GM18511 (cell line): Measurements from ENCODE around the gene TFIP11.

Source experiments
- ATAC-seq: cut with Tn5 transposase; IDR thresholded peaks from one replicate; pipeline ENCODE4 v1.9.1; 2021; ENCODE audit warnings: mild to moderate bottlenecking, moderate library complexity; ENCODE audit not compliant: unreplicated experiment

Gene TFIP11

GRCh38 chr22:26513838-26514237 lies 1.6 kb upstream of the TFIP11 start:
- ATAC-seq = no peak

GRCh38 chr22:26508148-26508547 lies 4.1 kb downstream of the TFIP11 start:
- no peak for ATAC-seq

DNA sequence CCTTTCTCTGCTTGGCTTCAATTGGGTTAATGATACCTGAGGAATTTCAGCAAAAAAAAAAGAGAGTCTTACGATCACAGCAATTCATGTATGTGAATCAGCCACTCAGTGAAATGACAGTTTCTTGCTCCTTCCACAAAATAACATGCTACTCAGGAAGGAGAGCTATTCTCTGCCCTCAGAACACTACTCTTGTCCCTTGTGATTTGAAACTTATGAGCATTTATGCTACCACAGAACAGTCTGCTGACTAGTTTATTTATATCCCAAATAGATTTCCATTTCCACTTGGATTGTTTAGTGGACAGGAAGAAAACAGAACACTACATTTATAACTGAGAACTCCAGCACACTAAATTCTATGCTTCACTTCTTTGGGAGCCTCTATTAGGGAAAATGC lies 8.5 kb downstream of the TFIP11 start:
- ATAC-seq = no peak

DNA sequence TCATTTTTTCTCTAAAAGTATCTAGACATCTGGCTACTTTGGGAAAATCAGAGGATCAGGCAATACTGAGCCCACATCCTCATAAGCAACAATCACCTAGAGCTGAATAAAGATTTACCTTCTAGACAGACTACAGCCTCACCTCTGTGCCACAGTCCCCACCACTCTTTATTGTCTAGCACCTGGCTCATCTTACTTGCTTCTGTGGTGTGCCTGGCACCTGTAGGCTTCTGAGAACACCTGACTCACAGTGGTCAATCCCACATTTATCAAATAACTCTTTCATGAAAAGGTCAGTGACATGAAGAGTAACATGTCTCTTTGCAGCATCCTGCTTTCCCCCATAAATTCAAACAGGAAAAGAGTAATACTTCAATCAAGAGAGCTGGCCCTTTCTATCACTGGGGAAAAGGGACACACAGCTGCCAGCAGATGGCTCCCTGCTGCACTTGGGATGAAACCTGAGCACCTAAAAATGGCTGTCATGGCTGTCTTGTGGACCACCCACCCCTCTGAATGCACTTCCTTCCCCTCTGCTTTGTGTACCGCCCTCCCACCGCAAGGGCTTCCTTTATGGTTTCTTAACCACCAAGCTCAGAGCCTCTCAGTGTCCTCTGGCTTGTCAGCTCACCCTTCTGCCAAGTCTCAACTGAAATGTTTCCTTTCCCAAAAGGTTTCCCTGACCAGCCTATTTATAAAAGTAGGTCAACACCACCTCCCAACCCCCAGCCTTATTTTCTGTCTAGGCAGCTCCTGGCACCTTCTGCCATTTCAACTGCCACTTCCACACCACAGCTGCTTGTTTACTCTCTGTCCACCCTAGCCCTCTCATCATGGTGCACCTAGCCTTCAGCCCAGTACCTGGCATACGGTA lies 9.3 kb downstream of the TFIP11 start:
- ATAC-seq = no peak

- no peak for ATAC-seq
These were observed 10.3 kb downstream of the TFIP11 start for GRCh38 chr22:26501996-26502395.

DNA sequence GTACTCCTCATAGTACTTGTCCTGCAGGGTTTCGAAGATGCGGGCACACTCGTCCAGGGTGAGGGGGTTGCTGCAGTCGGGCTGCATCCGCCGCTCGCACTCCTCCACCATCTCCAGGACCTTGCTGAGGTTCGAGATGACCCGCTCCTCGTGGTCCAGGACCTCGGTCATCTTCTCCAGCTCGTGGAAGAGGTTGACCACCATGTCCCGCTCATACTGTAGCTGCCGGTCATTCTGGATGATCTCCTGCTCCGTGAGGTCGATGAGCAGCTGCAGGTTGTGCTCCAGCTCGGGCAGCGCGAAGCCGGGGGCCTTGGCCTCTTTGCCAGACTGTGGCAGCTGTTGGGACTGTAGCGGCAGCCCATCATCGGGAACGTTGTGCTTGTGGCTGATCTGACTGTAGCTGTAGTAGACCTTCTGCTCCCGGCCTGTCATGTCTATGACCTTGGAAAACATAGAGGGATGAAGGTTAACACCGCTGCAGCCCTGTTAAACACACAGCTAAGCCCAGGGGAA lies 13.0 kb downstream of the TFIP11 start:
- ATAC-seq = no peak

- no peak for ATAC-seq
These were observed 15.8 kb downstream of the TFIP11 start for GRCh38 chr22:26496456-26496855.

GRCh38 chr22:26494506-26494905 lies 17.8 kb downstream of the TFIP11 start:
- no peak for ATAC-seq

- no peak for ATAC-seq
These were observed 20.1 kb downstream of the TFIP11 start for GRCh38 chr22:26492220-26492619.

GRCh38 chr22:26489447-26490036 lies 22.7 kb downstream of the TFIP11 start:
- ATAC-seq = no peak

- ATAC-seq = no peak
These were observed 24.3 kb downstream of the TFIP11 start for GRCh38 chr22:26487996-26488395.

DNA sequence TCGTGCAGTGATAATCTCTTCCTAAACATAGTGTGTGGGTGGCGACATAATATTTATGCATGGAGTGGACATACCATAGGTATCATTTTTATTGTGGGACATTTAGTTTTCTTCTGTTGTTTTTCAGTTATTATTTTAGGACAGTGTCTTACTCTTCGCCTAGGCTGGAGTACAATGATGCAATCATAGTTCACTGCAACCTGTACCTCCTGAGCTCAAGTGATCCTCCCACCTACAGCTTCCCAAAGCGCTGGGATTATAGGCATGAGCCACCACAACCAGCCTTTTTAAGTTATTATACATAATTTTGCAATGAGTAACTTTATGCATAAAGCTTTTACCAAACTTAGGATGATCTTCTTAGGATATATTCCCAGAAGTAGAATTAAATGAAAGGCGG lies 25.9 kb downstream of the TFIP11 start:
- no peak for ATAC-seq

GRCh38 chr22:26485806-26486390 lies 26.4 kb downstream of the TFIP11 start:
- no peak for ATAC-seq

DNA sequence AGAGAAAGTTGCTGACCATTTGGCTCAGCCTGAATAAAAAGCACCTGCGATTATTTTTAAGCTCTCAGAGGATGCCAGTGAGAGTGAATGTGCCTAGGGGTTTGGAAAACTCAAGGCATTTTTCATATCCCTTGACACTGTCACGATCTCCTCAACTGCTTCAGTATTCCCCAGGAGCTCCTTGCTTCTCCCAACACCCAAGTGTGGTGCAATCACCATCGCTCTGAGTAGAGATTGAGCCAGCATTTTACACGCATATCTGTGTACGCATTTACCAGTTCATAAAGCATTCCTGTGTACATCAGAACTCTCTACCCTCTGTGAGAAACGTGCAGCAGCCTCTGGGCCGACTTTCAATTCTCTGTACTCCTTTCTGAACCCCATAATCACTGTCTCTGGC lies 27.3 kb downstream of the TFIP11 start:
- ATAC-seq = no peak

DNA sequence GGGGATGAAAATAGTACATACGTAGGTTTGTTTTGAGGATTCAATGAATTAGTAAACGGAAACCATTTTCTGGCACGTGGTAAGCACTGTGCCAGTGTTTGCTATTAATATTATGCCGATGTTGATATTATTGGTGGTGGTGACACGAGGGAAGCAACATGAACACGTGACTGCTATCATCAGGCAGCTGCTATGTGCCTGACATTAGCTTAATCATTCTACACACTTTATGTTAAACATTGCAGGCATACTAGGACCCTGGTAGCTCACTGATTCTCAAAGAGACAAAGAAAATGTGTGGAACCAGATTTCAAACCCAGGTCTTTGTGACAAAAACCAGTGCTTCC lies 27.9 kb downstream of the TFIP11 start:
- ATAC-seq = no peak

DNA sequence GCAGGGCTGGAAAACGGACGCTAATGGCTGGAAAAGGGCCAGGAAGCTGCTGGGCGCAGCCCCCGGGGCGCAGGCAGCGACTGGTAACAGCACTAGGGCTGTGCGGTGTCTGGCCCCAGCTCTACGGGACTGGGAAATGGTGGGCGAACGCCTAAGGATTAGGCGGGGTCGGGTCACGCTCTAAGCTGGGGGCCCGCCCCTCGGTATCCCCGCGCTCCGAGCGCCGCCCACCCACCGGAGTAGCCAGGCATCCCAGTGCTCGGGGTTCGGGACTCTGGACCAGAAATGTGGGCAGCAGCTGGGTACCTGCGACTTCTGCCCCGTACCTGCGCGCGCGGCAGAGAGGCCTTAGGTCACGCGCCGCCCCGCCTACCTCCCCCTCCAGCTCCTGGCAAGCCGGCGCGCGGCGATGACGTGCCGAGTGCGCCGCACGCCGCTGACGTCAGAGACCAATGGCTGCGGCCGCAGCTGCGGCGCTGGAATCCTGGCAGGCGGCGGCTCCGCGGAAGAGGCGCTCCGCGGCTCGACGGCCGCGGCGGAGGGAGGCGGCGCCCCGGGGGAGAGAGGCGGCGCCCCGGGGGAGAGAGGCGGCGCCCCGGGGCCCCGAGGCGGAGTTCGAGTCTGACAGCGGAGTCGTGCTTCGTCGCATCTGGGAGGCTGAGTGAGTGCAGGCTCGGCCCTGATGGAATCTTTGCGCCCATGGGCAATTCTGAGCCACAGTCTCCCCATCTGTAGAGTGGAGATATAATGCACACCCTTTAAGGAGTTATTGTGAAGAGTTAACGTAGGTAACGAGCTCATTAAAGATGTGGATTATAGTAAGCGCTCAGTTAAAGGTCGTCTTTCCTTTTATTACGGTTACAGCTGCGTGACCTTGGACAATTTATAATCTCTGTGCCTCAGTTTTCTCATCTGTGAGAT lies 28.6 kb downstream of the TFIP11 start, which contains the start of the genes HPS4 and SRRD:
TSS of gene HPS4 (minus strand) at position 345 of the 921 bp plus-strand sequence. CDS start 2,021 bp downstream, outside the sequence.
TSS of gene SRRD (plus strand) at position 439 of the 921 bp plus-strand sequence. CDS start at position 453, 14 bp downstream.
- peak; percentile 71 for ATAC-seq

GRCh38 chr22:26483043-26483438 lies 29.2 kb downstream of the TFIP11 start:
- no peak for ATAC-seq

- no peak for ATAC-seq
These were observed 30.1 kb downstream of the TFIP11 start for GRCh38 chr22:26482161-26482560.

- ATAC-seq = no peak
These were observed 30.6 kb downstream of the TFIP11 start for GRCh38 chr22:26481694-26482093.

GRCh38 chr22:26481112-26481693 lies 31.1 kb downstream of the TFIP11 start:
- no peak for ATAC-seq
